Neuronal stem cell (in vitro differentiated cells): ENCODE measurements around the gene GRIK2.

Experiments used
- DNase-seq: peaks from one replicate; pipeline ENCODE4 v3.0.0-alpha.2; 2013; ENCODE audit warnings: low spot score
- H2AFZ ChIP-seq: one replicate; pipeline ENCODE4 v1.6.1; 2013; ENCODE audit warnings: mild to moderate bottlenecking, low read length, inconsistent platforms
- H2AK5ac ChIP-seq: 2 replicates; pipeline ENCODE4 v1.6.1; 2013; ENCODE audit warnings: low read depth, mild to moderate bottlenecking, inconsistent platforms, low read length, moderate library complexity, mixed read lengths
- H2BK120ac ChIP-seq: 2 replicates; pipeline ENCODE4 v1.6.1; 2013; ENCODE audit warnings: low read depth, mild to moderate bottlenecking, inconsistent platforms, low read length, moderate library complexity, mixed read lengths
- H2BK12ac ChIP-seq: one replicate; pipeline ENCODE4 v1.6.1; 2013; ENCODE audit warnings: low read length, inconsistent platforms
- H2BK15ac ChIP-seq: 2 replicates; pipeline ENCODE4 v1.6.1; 2013; ENCODE audit warnings: mild to moderate bottlenecking, low read length, inconsistent platforms, mixed read lengths
- H2BK5ac ChIP-seq: one replicate; pipeline ENCODE4 v1.6.1; 2013; ENCODE audit warnings: inconsistent platforms, mild to moderate bottlenecking, low read length, moderate library complexity
- H3K14ac ChIP-seq: one replicate; pipeline ENCODE4 v1.6.1; 2013; ENCODE audit warnings: low read length, inconsistent platforms
- H3K18ac ChIP-seq: 2 replicates; pipeline ENCODE4 v1.6.1; 2013; ENCODE audit warnings: low read length, inconsistent platforms
- H3K23ac ChIP-seq: 2 replicates; pipeline ENCODE4 v1.6.1; 2013; ENCODE audit warnings: low read depth, mild to moderate bottlenecking, mixed read lengths, low read length, inconsistent platforms; ENCODE audit not compliant: poor library complexity
- H3K27ac ChIP-seq: replicated peaks from 3 replicates; pipeline ENCODE4 v1.5.1; 2013; ENCODE audit warnings: low read length, inconsistent platforms
- H3K27me3 ChIP-seq, 3 experiments: 2 replicates each; pipeline ENCODE4 v1.6.1; 2013; ENCODE audit warnings: low read length in 3 of 3, mild to moderate bottlenecking in 2 of 3, inconsistent platforms in 1 of 3, low read depth in 1 of 3, mixed read lengths in 1 of 3, moderate library complexity in 1 of 3; ENCODE audit not compliant: control insufficient read depth in 3 of 3, insufficient read depth in 3 of 3
- H3K36me3 ChIP-seq, 2 donors: replicated peaks in 1 of 2; 2 replicates each; pipeline ENCODE4 v1.6.1; 2013; ENCODE audit warnings: low read length in 2 of 2; ENCODE audit not compliant: control insufficient read depth in 2 of 2, insufficient read depth in 2 of 2
- H3K4ac ChIP-seq: 2 replicates; pipeline ENCODE4 v1.6.1; 2013; ENCODE audit warnings: inconsistent platforms, mild to moderate bottlenecking, low read length, moderate library complexity
- H3K4me1 ChIP-seq, 2 donors: 1 replicate in 1 of 2; 2 replicates in 1 of 2; pipeline ENCODE4 v1.6.1; 2013; ENCODE audit warnings: low read length in 2 of 2, low read depth in 1 of 2; ENCODE audit not compliant: control insufficient read depth in 2 of 2, insufficient read depth in 1 of 2
- H3K4me2 ChIP-seq: one replicate; pipeline ENCODE4 v1.6.1; 2013; ENCODE audit warnings: mild to moderate bottlenecking, low read length, inconsistent platforms; ENCODE audit not compliant: insufficient read depth, poor library complexity, severe bottlenecking
- H3K4me3 ChIP-seq, 2 donors: 2 replicates each; pipeline ENCODE4 v1.5.1; 2013; ENCODE audit warnings: low read length in 2 of 2, mild to moderate bottlenecking in 2 of 2, inconsistent platforms in 1 of 2, moderate library complexity in 1 of 2
- H3K79me1 ChIP-seq: one replicate; pipeline ENCODE4 v1.6.1; 2013; ENCODE audit warnings: low read depth, mild to moderate bottlenecking, inconsistent platforms, low read length, moderate library complexity
- H3K9ac ChIP-seq: one replicate; pipeline ENCODE4 v1.6.1; 2013; ENCODE audit warnings: mild to moderate bottlenecking, low read depth, low read length, inconsistent platforms; ENCODE audit not compliant: poor library complexity
- H3K9me3 ChIP-seq, 2 donors: replicated peaks in 1 of 2; 2 replicates each; pipeline versions ENCODE3 to v1.6.1; 2013; ENCODE audit warnings: low read length in 2 of 2, mild to moderate bottlenecking in 2 of 2, inconsistent platforms in 1 of 2, low read depth in 1 of 2, mixed read lengths in 1 of 2, moderate library complexity in 1 of 2; ENCODE audit not compliant: control insufficient read depth in 2 of 2, insufficient read depth in 1 of 2
- H4K8ac ChIP-seq: one replicate; pipeline ENCODE4 v1.6.1; 2013; ENCODE audit warnings: low read depth, mild to moderate bottlenecking, inconsistent platforms, low read length, moderate library complexity
- H4K91ac ChIP-seq: one replicate; pipeline ENCODE4 v1.6.1; 2013; ENCODE audit warnings: low read length, low read depth, mild to moderate bottlenecking, inconsistent platforms; ENCODE audit not compliant: poor library complexity
- WGBS, 2 donors: extraction: QIAGEN DNeasy Blood & Tissue Kit; methylation state at CpG; one replicate each; pipeline ENCODE4 v1.1.7; 2013; ENCODE audit warnings: missing lambda C conversion rate in 2 of 2, mixed read lengths in 1 of 2; ENCODE audit not compliant: insufficient read length in 2 of 2, insufficient replicate concordance in 1 of 2; ENCODE audit errors: extremely low coverage in 2 of 2; 5-methylcytosine and 5-hydroxymethylcytosine counted together

Gene GRIK2

GRCh38 chr6:101758368-101758767 is 364.9 kb downstream of the GRIK2 start:
- no peaks in the 10 kb centered on the region for H3K9me3 ChIP-seq
- no peak overlapping the region for H3K18ac ChIP-seq
- no peak overlapping the region for H3K9ac ChIP-seq
- no peak overlapping the region for H3K14ac ChIP-seq
- H2BK12ac ChIP-seq = no peak overlapping the region
- H2AFZ ChIP-seq = no peak overlapping the region
- no peak overlapping the region for H4K91ac ChIP-seq
- DNase-seq = no peak
- H3K4me2 ChIP-seq = no peak overlapping the region
- no peaks in the 10 kb centered on the region for H3K79me1 ChIP-seq
- H4K8ac ChIP-seq = no peak overlapping the region
- H2AK5ac ChIP-seq = no peak overlapping the region
- H3K27ac ChIP-seq = no peak overlapping the region
- no peak overlapping the region for H2BK120ac ChIP-seq
- no peak overlapping the region for H2BK5ac ChIP-seq
- no peak overlapping the region for H3K23ac ChIP-seq
- H3K27me3 ChIP-seq = no peaks in the 10 kb centered on the region
- no peaks in the 10 kb centered on the region for H3K36me3 ChIP-seq
- H2BK15ac ChIP-seq = no peak overlapping the region
- H3K4me3 ChIP-seq = no peak overlapping the region
- no peak overlapping the region for H3K4ac ChIP-seq
- no CpG with 5 or more reads among the region's 1 CpG for WGBS, 2 donors
- H3K4me1 ChIP-seq = no peaks in the 10 kb centered on the region

GRCh38 chr6:101760843-101761621 is 367.5 kb downstream of the GRIK2 start:
- Histone ChIP-seq H2BK120ac (no peak overlapping the region), H2AFZ (no peak overlapping the region), H3K4me3 (no peak overlapping the region), H3K9me3 (no peaks in the 10 kb centered on the region), H2BK5ac (no peak overlapping the region), H2AK5ac (no peak overlapping the region), H3K27ac (no peak overlapping the region), H3K79me1 (no peaks in the 10 kb centered on the region), H3K27me3 (no peaks in the 10 kb centered on the region), H3K23ac (no peak overlapping the region), H2BK12ac (no peak overlapping the region), H3K4me1 (no peaks in the 10 kb centered on the region), H4K91ac (no peak overlapping the region), H3K14ac (no peak overlapping the region), H3K18ac (no peak overlapping the region), H3K4ac (no peak overlapping the region), H4K8ac (no peak overlapping the region), H3K4me2 (no peak overlapping the region), H2BK15ac (no peak overlapping the region), H3K9ac (no peak overlapping the region), H3K36me3 (no peaks in the 10 kb centered on the region)
- DNase-seq = no peak

- Histone ChIP-seq H3K27me3 (no peaks in the 10 kb centered on the region), H4K91ac (no peak overlapping the region), H3K9ac (no peak overlapping the region), H2BK12ac (no peak overlapping the region), H2AK5ac (no peak overlapping the region), H3K4ac (no peak overlapping the region), H2BK15ac (no peak overlapping the region), H3K4me3 (no peak overlapping the region), H3K36me3 (no peaks in the 10 kb centered on the region), H3K9me3 (no peaks in the 10 kb centered on the region), H3K4me2 (no peak overlapping the region), H2AFZ (peak overlapping the region; percentile 31), H3K18ac (no peak overlapping the region), H4K8ac (no peak overlapping the region), H2BK120ac (no peak overlapping the region), H2BK5ac (no peak overlapping the region), H3K79me1 (no peaks in the 10 kb centered on the region), H3K23ac (no peak overlapping the region), H3K4me1 (no peaks in the 10 kb centered on the region), H3K14ac (no peak overlapping the region), H3K27ac (no peak overlapping the region)
- no CpG with 5 or more reads among the region's 3 CpGs for WGBS, 2 donors
- no peak for DNase-seq
Measured at GRCh38 chr6:101762851-101763250, 369.3 kb downstream of the GRIK2 start.

GRCh38 chr6:101765281-101765680 is 371.8 kb downstream of the GRIK2 start:
- Histone ChIP-seq H3K18ac (no peak overlapping the region), H3K14ac (no peak overlapping the region), H2AFZ (no peak overlapping the region), H3K79me1 (no peaks in the 10 kb centered on the region), H4K8ac (no peak overlapping the region), H3K27me3 (no peaks in the 10 kb centered on the region), H3K27ac (no peak overlapping the region), H3K4me2 (no peak overlapping the region), H3K4me1 (no peaks in the 10 kb centered on the region), H3K9me3 (no peaks in the 10 kb centered on the region), H2AK5ac (no peak overlapping the region), H2BK12ac (no peak overlapping the region), H3K4me3 (no peak overlapping the region), H2BK5ac (no peak overlapping the region), H3K36me3 (no peaks in the 10 kb centered on the region), H3K9ac (no peak overlapping the region), H3K23ac (no peak overlapping the region), H2BK15ac (no peak overlapping the region), H2BK120ac (no peak overlapping the region), H4K91ac (no peak overlapping the region), H3K4ac (no peak overlapping the region)
- no peak for DNase-seq
- no CpG with 5 or more reads among the region's 1 CpG for WGBS, 2 donors
